Smooth muscle cell (in vitro differentiated cells): Measurements from ENCODE around the gene SIX6. TPM values are rescaled to one million over a fixed set of nuclear protein-coding genes. Genes with fewer than 3 reads are reported as not detected.

Experiments
- DNase-seq: peaks from one replicate; lab custom pipeline; 2025; ENCODE audit not compliant: unreplicated experiment; lab: John Stamatoyannopoulos, UW
- H2AFZ ChIP-seq: fragments of 200-600 bp; sonication (generic); 2 replicates; pipeline ENCODE4 v1.6.0; 2016; ENCODE audit warnings: antibody characterized with exemption, low read depth, mild to moderate bottlenecking
- H3F3A ChIP-seq: fragments of 200-600 bp; sonication (generic); 2 replicates; pipeline ENCODE4 v1.6.0; 2017; ENCODE audit warnings: antibody characterized with exemption, low read depth
- H3K27ac ChIP-seq: fragments of 200-600 bp; sonication (generic); 2 replicates; pipeline ENCODE4 v1.5.1; 2016; ENCODE audit warnings: low read depth, mild to moderate bottlenecking
- H3K27me3 ChIP-seq: fragments of 200-600 bp; sonication (generic); 2 replicates; pipeline ENCODE4 v1.6.1; 2016; ENCODE audit warnings: low read depth, mild to moderate bottlenecking
- H3K36me3 ChIP-seq: fragments of 200-600 bp; sonication (generic); 2 replicates; pipeline ENCODE4 v1.5.1; 2016; ENCODE audit warnings: low read depth
- H3K4me1 ChIP-seq: fragments of 200-600 bp; sonication (generic); 2 replicates; pipeline ENCODE4 v1.5.1; 2016; ENCODE audit warnings: low read depth
- H3K4me2 ChIP-seq: fragments of 200-600 bp; sonication (generic); 2 replicates; pipeline ENCODE4 v1.6.0; 2016; ENCODE audit warnings: mild to moderate bottlenecking
- H3K4me3 ChIP-seq: fragments of 200-600 bp; sonication (generic); 2 replicates; pipeline ENCODE4 v1.5.1; 2016; ENCODE audit warnings: mild to moderate bottlenecking
- H3K79me2 ChIP-seq: fragments of 200-600 bp; sonication (generic); 2 replicates; pipeline ENCODE4 v1.6.0; 2016; ENCODE audit warnings: low read depth, mild to moderate bottlenecking
- H3K9ac ChIP-seq: fragments of 200-600 bp; sonication (generic); 2 replicates; pipeline ENCODE4 v1.6.0; 2016; ENCODE audit warnings: low read depth
- H3K9me3 ChIP-seq: fragments of 200-600 bp; sonication (generic); replicated peaks from 2 replicates; pipeline ENCODE4 v1.5.1; 2016; ENCODE audit warnings: low read depth
- H4K20me1 ChIP-seq: fragments of 200-600 bp; sonication (generic); 2 replicates; pipeline ENCODE4 v1.6.0; 2016; ENCODE audit warnings: low read depth
- WGBS: methylation state at CpG from one replicate; pipeline ENCODE4 v1.1.7; 2016; ENCODE audit warnings: low lambda C conversion rate; 5-methylcytosine and 5-hydroxymethylcytosine counted together
- polyA plus RNA-seq: library from polyadenylated mRNA; unstranded; fragments of >200 nt; fragmentation: Nextera tagmentation; extraction: Ambion mirVana; gene quantifications from 2 replicates; pipeline ENCODE4 v1.2.1, GENCODE V29; 2016
- total RNA-seq: library from RNA; depleted of rRNA; stranded (reverse); fragments of >200 nt; gene quantifications from 2 replicates; pipeline ENCODE4 v1.2.3, GENCODE V29; 2014
- TF ChIP-seq, protein P1 (sequence below): fragments of 200-600 bp; sonication (generic); IDR thresholded peaks from 2 replicates; pipeline ENCODE4 v1.5.1; 2017; ENCODE audit warnings: borderline replicate concordance, mild to moderate bottlenecking, antibody characterized with exemption; ENCODE audit not compliant: insufficient read depth, poor library complexity, severe bottlenecking

The SIX6 gene
- total and polyA plus RNA-seq, 2 experiments from 2014 or later = not detected

DNA sequence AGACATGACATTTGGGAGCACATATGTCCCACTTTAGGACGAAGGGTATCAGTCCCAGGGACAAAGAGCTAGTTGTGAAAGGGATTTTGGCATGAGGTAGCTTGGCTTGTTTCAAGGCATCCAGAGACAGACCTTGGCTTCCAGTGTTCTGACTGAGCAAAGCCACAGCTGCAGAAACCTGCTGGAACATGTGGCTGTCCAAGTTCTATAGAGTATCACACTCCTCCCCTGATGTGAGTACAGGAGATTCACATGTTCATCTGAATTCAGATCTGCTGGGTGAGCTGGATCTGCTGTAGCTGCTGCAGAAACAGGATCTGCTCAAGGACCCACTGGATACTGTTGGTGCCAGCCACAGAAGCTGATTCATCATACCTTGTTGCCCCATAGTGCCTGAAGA lies 13.0 kb upstream of the SIX6 start:
- H3K4me3 ChIP-seq = no peak overlapping the region
- H3K4me1 ChIP-seq = no peaks in the 10 kb centered on the region
- H2AFZ ChIP-seq = no peak overlapping the region
- H3K27ac ChIP-seq = no peak overlapping the region
- DNase-seq = no peak
- no peaks in the 10 kb centered on the region for H3F3A ChIP-seq
- no peaks in the 10 kb centered on the region for H3K36me3 ChIP-seq
- no peaks in the 10 kb centered on the region for H3K9me3 ChIP-seq
- no peak overlapping the region for H3K9ac ChIP-seq
- H3K4me2 ChIP-seq = no peak overlapping the region
- TF ChIP-seq, protein P1, sequence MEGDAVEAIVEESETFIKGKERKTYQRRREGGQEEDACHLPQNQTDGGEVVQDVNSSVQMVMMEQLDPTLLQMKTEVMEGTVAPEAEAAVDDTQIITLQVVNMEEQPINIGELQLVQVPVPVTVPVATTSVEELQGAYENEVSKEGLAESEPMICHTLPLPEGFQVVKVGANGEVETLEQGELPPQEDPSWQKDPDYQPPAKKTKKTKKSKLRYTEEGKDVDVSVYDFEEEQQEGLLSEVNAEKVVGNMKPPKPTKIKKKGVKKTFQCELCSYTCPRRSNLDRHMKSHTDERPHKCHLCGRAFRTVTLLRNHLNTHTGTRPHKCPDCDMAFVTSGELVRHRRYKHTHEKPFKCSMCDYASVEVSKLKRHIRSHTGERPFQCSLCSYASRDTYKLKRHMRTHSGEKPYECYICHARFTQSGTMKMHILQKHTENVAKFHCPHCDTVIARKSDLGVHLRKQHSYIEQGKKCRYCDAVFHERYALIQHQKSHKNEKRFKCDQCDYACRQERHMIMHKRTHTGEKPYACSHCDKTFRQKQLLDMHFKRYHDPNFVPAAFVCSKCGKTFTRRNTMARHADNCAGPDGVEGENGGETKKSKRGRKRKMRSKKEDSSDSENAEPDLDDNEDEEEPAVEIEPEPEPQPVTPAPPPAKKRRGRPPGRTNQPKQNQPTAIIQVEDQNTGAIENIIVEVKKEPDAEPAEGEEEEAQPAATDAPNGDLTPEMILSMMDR = no peak
- no peaks in the 10 kb centered on the region for H4K20me1 ChIP-seq
- H3K79me2 ChIP-seq = no peaks in the 10 kb centered on the region
- WGBS = 61% methylated on average over 1 of the region's 1 CpG
- peaks cover 40% of the 10 kb centered on the region for H3K27me3 ChIP-seq

DNA sequence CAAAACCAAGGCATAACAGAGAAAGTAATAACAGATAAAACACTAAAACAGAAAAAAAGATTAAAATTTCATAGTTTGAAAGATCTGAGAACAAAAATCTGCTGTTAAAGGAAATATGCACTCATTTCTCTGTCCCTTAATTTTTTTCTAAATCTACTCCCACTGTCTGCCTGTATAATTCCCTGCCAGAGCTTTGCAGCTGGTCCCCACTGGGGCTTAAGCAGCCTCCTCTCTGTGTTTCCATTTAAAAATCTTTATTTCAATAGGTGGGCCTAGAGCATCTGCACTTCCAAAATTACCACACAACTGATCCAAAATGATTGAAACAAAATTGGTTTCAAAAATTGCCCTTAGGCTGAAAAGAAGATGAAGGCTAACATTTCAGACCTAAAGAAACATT lies 6.4 kb upstream of the SIX6 start:
- Histone ChIP-seq H3F3A (no peaks in the 10 kb centered on the region), H2AFZ (no peak overlapping the region), H3K4me3 (no peak overlapping the region), H3K27me3 (peaks cover 89% of the 10 kb centered on the region), H4K20me1 (no peaks in the 10 kb centered on the region), H3K79me2 (no peaks in the 10 kb centered on the region), H3K4me2 (no peak overlapping the region), H3K9ac (no peak overlapping the region), H3K27ac (no peak overlapping the region), H3K9me3 (no peaks in the 10 kb centered on the region), H3K4me1 (no peaks in the 10 kb centered on the region), H3K36me3 (no peaks in the 10 kb centered on the region)
- TF ChIP-seq, protein P1 = no peak
- DNase-seq = no peak

DNA sequence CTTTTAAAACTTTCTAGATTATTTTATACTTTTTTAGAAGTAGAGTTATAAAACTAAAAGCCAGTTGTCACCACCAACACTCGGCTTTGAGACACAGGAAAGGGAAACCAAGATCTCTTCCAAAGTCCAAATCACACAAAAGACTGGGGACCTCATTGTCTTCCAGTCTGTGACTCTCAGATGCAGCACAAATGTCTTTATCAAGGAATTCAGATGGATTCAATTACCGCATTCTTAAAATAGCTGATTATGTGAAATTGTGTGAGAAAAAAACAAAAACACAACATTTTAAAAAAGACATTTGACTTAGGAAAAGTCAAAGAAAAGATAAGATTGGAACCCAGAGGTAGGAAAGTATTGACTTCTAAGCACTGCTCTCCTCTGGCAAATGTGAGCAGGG lies 3.5 kb upstream of the SIX6 start:
- no peaks in the 10 kb centered on the region for H4K20me1 ChIP-seq

DNA sequence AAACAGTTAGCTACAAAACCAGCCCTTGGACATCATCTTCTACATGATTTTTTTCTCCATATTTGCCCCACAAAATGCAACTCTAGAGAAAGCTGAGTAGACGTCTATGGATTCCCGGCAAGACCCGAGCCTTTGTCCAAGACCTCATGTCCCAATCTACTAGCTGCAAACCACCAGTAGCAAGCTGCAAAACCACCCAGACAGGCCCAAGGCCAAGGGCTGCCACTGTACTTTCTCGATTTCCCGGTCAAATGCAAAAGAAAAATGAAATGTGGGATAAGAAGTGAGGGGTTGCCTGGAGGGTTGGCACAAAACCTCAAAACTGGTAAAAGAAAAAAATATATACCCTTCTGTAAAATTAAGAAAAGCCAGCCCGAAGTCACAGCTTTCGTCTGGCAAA lies 2.9 kb upstream of the SIX6 start:
- no peaks in the 10 kb centered on the region for H3K79me2 ChIP-seq
- TF ChIP-seq, protein P1 = no peak
- no peak overlapping the region for H3K9ac ChIP-seq
- no peaks in the 10 kb centered on the region for H4K20me1 ChIP-seq
- no peaks in the 10 kb centered on the region for H3K9me3 ChIP-seq
- WGBS = 19% methylated on average over 7 of the region's 7 CpGs
- no peak for DNase-seq
- peaks cover 100% of the 10 kb centered on the region for H3K27me3 ChIP-seq
- H3K27ac ChIP-seq = no peak overlapping the region
- peaks cover 13% of the 10 kb centered on the region for H3K4me1 ChIP-seq
- no peaks in the 10 kb centered on the region for H3F3A ChIP-seq
- H3K4me3 ChIP-seq = no peak overlapping the region
- H2AFZ ChIP-seq = no peak overlapping the region
- no peak overlapping the region for H3K4me2 ChIP-seq
- no peaks in the 10 kb centered on the region for H3K36me3 ChIP-seq

More for the DNA sequence above, 3.5 kb upstream of the SIX6 start:
- Histone ChIP-seq H3K4me2 (no peak overlapping the region), H2AFZ (no peak overlapping the region), H3K27me3 (peaks cover 99% of the 10 kb centered on the region), H3K36me3 (no peaks in the 10 kb centered on the region), H3K9me3 (no peaks in the 10 kb centered on the region), H3K79me2 (no peaks in the 10 kb centered on the region), H3K27ac (no peak overlapping the region), H3K4me1 (peaks cover 12% of the 10 kb centered on the region), H3F3A (no peaks in the 10 kb centered on the region), H3K9ac (no peak overlapping the region), H3K4me3 (no peak overlapping the region)
- WGBS = 27% methylated on average over 2 of the region's 2 CpGs
- DNase-seq = no peak
- TF ChIP-seq, protein P1 = no peak
